ENCODE data around the gene CABLES2. TPM values are rescaled to one million over a fixed set of nuclear protein-coding genes. Genes with fewer than 3 reads are reported as not detected.

Gene CABLES2
- total and polyA plus RNA-seq, 2 of the 4 experiments (the other 2 are of a cell fraction), result 1.4 to 5.1 TPM

DNA sequence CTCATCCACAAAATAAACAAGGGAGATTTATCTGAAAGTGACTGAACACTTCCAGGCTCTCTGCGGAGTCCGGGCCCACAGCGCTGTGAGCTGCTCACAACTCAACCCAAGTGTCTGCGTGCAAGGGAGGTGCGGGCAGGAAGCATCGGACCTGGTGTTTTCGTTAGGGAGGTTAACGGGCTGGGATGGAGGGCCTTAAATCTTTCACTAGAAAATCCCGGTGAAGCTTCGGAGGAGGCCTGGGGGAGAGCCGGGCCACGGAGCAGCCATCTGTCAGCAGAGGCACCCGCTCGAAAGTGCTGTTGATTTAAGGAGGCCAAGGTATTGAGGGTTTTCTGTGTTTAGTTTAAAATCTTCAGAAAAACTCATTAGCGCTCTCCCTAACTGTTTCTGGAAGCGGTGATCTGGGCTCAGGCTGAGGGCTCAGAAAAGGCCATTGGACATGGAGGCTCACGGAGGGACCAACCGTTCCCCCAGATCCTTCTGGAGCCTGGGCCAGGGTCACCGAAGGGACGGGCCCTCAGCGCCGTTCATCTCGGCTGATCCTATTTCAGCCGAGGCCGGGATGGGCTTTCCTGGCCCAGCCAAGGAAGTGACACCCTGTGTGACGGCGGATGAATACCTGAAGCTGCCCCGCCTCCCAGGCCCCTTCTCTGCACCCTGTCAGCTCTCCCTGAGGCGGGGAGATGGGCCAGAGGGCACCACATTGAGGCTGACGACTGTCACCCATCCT lies 48.0 kb upstream of the CABLES2 start:
- Histone ChIP-seq H4K5ac (ENCODE audit: low read depth, low read length) (no peak overlapping the region), H3K4ac (ENCODE audit: low read depth, low read length) (no peak overlapping the region), H3K9ac (ENCODE audit: low read depth, low read length) (no peak overlapping the region), H3K4me3 (ENCODE audit: insufficient read depth, low read depth, low read length) (no peak overlapping the region), H3K14ac (replicated peaks; ENCODE audit: low read depth, low read length) (no peak overlapping the region), H2AK5ac (ENCODE audit: low read depth, low read length) (no peak overlapping the region), H4K20me1 (ENCODE audit: insufficient read depth, low read length) (no peaks in the 10 kb centered on the region), H2BK5ac (ENCODE audit: low read depth, low read length, poor library complexity, severe bottlenecking) (no peak overlapping the region), H3K27ac (ENCODE audit: insufficient read depth, low read length) (no peak overlapping the region), H3K56ac (ENCODE audit: extremely low read depth, insufficient read depth, low read length) (no peak overlapping the region), H2BK20ac (ENCODE audit: low read depth, low read length) (no peak overlapping the region), H2BK15ac (ENCODE audit: low read depth, low read length) (no peak overlapping the region), H3K79me1 (ENCODE audit: low read depth in 1 of 2, low read length in 2 of 2) (no peaks in the 10 kb centered on the region), H3K23ac (ENCODE audit: low read depth, low read length) (no peak overlapping the region), H3K27me3 (ENCODE audit: control insufficient read depth, insufficient read depth, low read length) (peaks cover 64% of the 10 kb centered on the region), H2AK9ac (replicated peaks; ENCODE audit: low read depth, low read length, poor library complexity) (no peak overlapping the region), H3K9me1 (ENCODE audit: insufficient read depth, low read length) (no peaks in the 10 kb centered on the region), H3K36me3 (ENCODE audit: control insufficient read depth, insufficient read depth, low read length) (no peaks in the 10 kb centered on the region), H3K4me1 (ENCODE audit: control insufficient read depth, insufficient read depth, low read length) (no peaks in the 10 kb centered on the region), H3K18ac (ENCODE audit: low read depth, low read length) (no peak overlapping the region), H4K91ac (ENCODE audit: insufficient read depth, low read depth, low read length) (no peak overlapping the region), H2BK120ac (ENCODE audit: low read depth, low read length) (no peak overlapping the region), H3K9me3 (ENCODE audit: control insufficient read depth, insufficient read depth, low read length) (no peaks in the 10 kb centered on the region), H3K4me2 (ENCODE audit: low read depth, low read length) (no peak overlapping the region), H4K8ac (ENCODE audit: low read depth in 2 of 2, low read length in 2 of 2) (no peak overlapping the region), H2AFZ (replicated peaks; ENCODE audit: low read length, poor library complexity) (peak overlapping the region; percentile 21)
- no peak for ATAC-seq (ENCODE audit: low read depth)
- in situ Hi-C loops (cut with MboI; ENCODE audit: low sequenced_read_pairs) (no loop called here), dilution Hi-C loops (cut with HindIII; ENCODE audit: low sequenced_read_pairs, unreplicated experiment) (no loop called here), intact Hi-C loops (cut with micrococcal nuclease) (no loop called here)
- TF ChIP-seq CEBPB (IDR thresholded peaks at IDR 0.05; ENCODE audit: low read depth, low read length) (no peak), CHD1 (IDR thresholded peaks at IDR 0.05; ENCODE audit: low read depth, low read length) (no peak)
- TF ChIP-seq, protein P1, sequence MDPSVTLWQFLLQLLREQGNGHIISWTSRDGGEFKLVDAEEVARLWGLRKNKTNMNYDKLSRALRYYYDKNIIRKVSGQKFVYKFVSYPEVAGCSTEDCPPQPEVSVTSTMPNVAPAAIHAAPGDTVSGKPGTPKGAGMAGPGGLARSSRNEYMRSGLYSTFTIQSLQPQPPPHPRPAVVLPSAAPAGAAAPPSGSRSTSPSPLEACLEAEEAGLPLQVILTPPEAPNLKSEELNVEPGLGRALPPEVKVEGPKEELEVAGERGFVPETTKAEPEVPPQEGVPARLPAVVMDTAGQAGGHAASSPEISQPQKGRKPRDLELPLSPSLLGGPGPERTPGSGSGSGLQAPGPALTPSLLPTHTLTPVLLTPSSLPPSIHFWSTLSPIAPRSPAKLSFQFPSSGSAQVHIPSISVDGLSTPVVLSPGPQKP (IDR thresholded peaks at IDR 0.05; ENCODE audit: borderline replicate concordance, low read depth, low read length), result no peak
- CTCF ChIA-PET, result no interaction called here
- POLR2A ChIA-PET (ENCODE audit: unreplicated experiment), result no interaction called here
- no peak for DNase-seq
- WGBS, 2 experiments (ENCODE audit: extremely low coverage in 2 of 2, insufficient read length in 1 of 2), result 53% methylated on average over 11 of the region's 30 CpGs; no CpG with 5 or more reads in 1 of the 2 experiments
- no TSS peak for BruUV-seq (replicated peaks)

All from IMR-90 (cell line).